HFF-Myc (cell line): ENCODE data around the gene PARP16.

Source experiments
- DNase-seq: peaks from one replicate; pipeline ENCODE4 v3.0.0-alpha.2; 2011; ENCODE audit warnings: low read depth; ENCODE audit errors: extremely low read depth
- H3K4me3 ChIP-seq: replicated peaks from 2 replicates; pipeline ENCODE4 v1.5.1; 2011; ENCODE audit warnings: low read depth, mild to moderate bottlenecking, control low read depth, low read length
- TF ChIP-seq, protein P1 (sequence below): IDR thresholded peaks from 2 replicates; pipeline ENCODE4 v1.5.1; 2012; ENCODE audit warnings: mild to moderate bottlenecking, low read depth, low read length, control low read depth; ENCODE audit errors: missing control alignments

Gene PARP16

DNA sequence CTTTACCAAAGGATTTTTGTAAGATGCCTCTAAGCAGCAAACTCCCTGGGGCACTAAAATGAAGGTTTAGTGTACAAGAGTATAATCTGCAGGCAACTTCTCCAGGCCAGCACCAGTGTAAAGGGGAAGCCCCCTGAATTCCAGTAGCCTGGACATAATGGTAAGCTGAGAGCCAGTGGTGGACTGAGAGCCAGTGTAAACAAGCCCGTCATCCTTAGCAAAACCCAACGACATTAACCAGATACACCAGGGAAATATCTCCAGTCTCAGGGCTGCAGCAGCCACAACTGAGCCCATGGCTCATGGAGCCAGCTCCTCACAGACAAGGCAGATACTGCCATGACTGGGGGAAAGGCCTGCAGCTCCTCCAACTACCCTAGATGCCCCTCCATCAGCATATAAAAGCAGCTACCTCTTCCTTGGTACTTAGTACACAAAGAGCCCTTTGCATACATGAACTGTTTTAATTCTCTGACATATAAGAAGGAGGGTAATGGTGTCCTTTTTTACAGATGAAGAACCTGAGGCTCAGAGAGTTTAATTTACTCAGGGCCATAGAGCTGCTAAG lies 21.7 kb downstream of the PARP16 start:
- TF ChIP-seq, protein P1, sequence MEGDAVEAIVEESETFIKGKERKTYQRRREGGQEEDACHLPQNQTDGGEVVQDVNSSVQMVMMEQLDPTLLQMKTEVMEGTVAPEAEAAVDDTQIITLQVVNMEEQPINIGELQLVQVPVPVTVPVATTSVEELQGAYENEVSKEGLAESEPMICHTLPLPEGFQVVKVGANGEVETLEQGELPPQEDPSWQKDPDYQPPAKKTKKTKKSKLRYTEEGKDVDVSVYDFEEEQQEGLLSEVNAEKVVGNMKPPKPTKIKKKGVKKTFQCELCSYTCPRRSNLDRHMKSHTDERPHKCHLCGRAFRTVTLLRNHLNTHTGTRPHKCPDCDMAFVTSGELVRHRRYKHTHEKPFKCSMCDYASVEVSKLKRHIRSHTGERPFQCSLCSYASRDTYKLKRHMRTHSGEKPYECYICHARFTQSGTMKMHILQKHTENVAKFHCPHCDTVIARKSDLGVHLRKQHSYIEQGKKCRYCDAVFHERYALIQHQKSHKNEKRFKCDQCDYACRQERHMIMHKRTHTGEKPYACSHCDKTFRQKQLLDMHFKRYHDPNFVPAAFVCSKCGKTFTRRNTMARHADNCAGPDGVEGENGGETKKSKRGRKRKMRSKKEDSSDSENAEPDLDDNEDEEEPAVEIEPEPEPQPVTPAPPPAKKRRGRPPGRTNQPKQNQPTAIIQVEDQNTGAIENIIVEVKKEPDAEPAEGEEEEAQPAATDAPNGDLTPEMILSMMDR, result no peak
- no peak for DNase-seq

GRCh38 chr15:65263313-65263712 lies 23.4 kb downstream of the PARP16 start:
- TF ChIP-seq, protein P1, result no peak

More for the DNA sequence above, 21.7 kb downstream of the PARP16 start:
- no peak overlapping the region for H3K4me3 ChIP-seq

DNA sequence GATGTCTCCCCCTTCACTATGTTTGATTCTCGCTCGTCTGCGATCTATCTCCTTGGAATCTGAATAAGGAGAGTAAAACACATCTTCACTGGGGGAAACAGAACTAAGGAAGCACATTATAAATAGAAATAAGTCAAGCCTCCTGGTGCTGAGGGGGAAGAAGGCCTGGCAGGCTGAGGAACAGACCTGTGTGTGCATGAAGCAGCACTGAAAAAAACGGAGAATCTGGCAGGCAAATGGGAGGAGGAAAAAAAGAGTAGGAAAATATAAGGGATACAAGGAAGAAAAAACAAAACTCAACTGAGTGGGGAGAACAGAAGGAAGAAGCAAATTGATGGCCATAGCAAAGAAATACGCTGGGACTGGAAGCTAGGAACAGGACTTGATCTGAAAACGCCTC lies 25.7 kb downstream of the PARP16 start:
- TF ChIP-seq, protein P1, result no peak
- DNase-seq, result no peak
- no peak overlapping the region for H3K4me3 ChIP-seq

More at GRCh38 chr15:65263313-65263712, 23.4 kb downstream of the PARP16 start:
- no peak overlapping the region for H3K4me3 ChIP-seq
- no peak for DNase-seq

DNA sequence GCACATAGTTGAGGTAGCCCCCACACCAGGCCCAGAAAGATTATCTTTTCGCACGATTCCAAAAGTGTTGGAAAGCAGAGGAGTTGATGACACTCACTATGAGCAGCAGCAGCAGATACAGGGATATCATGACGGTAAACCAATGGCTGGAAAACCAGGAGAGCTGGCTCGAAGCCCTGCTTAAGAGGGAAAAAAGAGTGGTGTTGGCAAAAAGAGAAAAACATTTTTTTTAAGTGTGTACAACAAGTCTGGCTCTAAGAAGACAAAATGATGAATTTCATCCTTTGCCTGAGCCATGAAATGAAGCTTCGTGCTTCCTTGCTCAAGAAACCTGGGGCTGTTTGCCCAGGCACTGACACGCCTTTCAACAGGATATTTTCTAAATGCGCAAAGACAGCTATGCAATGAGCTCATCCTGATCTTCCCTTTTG lies 27.3 kb downstream of the PARP16 start:
- no peak for DNase-seq
- TF ChIP-seq, protein P1, result no peak
- H3K4me3 ChIP-seq, result no peak overlapping the region

GRCh38 chr15:65258375-65259262 lies 28.1 kb downstream of the PARP16 start:
- no peak overlapping the region for H3K4me3 ChIP-seq
- TF ChIP-seq, protein P1, result no peak
- no peak for DNase-seq

DNA sequence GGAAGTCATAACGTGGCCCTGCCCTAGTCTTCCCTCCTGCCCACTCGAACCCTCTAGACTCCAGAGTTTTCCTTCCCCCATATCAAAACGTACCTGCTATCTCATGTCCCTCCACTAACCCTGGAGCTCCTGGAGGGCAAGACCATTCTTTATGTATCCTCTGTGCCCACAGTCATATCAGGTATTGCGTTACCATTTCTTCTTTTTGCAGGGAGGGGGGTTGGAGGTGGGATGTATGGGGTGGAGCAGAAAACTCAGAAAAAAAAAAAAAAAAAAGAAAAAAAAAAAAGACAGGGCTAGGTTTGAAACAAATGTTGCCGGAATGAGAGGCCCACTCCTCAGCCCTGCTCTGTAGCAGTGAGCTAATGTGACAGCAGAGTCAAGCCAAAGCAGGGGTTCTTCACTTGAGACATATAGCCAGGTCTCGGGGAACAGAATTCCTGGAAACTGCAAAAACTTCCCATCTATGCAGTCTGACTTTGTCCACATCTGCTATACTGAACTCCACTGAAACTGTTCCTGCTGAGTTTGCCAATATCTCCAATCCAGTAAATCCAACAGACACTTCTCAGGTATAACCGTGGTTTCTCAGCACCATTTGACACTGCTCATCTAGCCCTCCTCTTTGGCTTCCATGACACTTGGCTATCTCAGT lies 31.1 kb downstream of the PARP16 start:
- TF ChIP-seq, protein P1, result no peak
- no peak overlapping the region for H3K4me3 ChIP-seq
- no peak for DNase-seq
